Measurements from ENCODE around the gene SAMD8. TPM values are rescaled to one million over a fixed set of nuclear protein-coding genes. Genes with fewer than 3 reads are reported as not detected.

The SAMD8 gene
- total RNA-seq, 1 donor from 2014 or later = 26.4 TPM

DNA sequence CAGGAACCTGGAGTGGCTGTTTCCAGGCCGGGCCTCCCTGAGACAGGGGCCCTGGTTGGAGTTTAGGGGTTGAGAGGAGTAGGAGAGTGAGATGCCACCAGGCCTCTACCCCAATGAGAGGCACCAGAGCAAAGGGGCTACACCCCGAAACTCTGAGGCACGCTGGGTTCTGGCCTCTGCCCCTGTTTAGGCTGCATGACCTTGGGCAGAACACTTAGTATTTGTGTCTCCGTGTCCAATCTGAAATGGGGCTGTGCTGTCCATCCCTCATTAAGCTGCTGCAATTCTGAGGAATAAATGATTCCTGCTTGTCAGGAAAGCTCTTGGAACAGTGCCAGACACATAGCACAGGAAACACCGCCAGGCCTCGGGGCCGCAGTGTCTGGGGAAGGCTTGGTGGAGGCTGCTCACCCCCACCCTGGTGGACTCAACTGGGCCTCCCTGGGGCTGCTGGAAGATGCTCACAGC is 40.5 kb upstream of the SAMD8 start:
- no peaks in the 10 kb centered on the region for H3K4me1 Mint-ChIP-seq (ENCODE audit: unreplicated experiment)

DNA sequence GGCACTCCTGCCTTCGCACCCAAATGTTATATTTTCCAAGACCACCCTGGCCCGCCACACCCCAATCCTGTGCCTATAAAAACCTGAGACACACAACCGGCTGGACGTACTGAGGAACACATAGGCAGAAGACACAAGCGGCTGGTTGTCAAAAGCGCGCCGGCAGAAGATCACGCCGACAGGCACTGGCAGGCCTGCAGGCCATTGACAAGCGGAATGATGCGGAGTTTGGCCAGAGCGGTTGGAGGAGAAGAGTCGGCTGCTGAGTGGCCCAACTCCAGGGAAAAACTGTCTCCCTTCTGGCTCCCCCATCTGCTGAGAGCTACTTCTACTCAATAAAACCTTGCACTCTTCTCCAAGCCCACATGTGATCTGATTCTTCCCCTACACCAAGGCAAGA is 39.7 kb upstream of the SAMD8 start:
- H3K27ac Mint-ChIP-seq (ENCODE audit: unreplicated experiment) = no peak overlapping the region

More for the DNA sequence above, 40.5 kb upstream of the SAMD8 start:
- Mint-ChIP-seq H3K9me3 (ENCODE audit: unreplicated experiment) (no peaks in the 10 kb centered on the region), H3K36me3 (ENCODE audit: unreplicated experiment) (no peaks in the 10 kb centered on the region), H3K27ac (ENCODE audit: unreplicated experiment) (no peak overlapping the region), H3K4me3 (ENCODE audit: unreplicated experiment) (no peak overlapping the region), H3K27me3 (ENCODE audit: unreplicated experiment) (no peaks in the 10 kb centered on the region)
- DNase-seq (ENCODE audit: extremely low spot score, unreplicated experiment) = no peak
- TF ChIP-seq, protein P1, sequence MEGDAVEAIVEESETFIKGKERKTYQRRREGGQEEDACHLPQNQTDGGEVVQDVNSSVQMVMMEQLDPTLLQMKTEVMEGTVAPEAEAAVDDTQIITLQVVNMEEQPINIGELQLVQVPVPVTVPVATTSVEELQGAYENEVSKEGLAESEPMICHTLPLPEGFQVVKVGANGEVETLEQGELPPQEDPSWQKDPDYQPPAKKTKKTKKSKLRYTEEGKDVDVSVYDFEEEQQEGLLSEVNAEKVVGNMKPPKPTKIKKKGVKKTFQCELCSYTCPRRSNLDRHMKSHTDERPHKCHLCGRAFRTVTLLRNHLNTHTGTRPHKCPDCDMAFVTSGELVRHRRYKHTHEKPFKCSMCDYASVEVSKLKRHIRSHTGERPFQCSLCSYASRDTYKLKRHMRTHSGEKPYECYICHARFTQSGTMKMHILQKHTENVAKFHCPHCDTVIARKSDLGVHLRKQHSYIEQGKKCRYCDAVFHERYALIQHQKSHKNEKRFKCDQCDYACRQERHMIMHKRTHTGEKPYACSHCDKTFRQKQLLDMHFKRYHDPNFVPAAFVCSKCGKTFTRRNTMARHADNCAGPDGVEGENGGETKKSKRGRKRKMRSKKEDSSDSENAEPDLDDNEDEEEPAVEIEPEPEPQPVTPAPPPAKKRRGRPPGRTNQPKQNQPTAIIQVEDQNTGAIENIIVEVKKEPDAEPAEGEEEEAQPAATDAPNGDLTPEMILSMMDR (IDR thresholded peaks at IDR 0.05) = no peak

DNA sequence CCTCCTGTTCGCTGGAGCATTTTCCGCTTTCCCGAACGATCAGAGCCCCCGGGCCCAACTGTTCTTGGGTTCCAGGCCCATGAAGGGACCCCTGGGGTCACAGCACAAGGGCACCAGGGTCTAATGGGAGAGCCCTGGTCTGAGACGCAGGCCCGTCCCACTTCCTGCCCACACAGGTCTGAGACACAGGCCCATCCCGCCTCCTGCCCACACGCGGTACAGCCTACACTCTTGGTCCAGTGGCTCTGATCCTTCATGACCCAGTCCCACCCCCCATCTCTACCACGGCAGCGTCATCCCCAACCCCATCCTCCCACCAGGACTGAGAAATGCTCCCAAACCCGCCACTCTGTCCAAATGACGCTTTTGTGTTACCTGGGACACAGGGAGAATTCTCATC is 38.7 kb upstream of the SAMD8 start:
- TF ChIP-seq, protein P1 (IDR thresholded peaks at IDR 0.05) = no peak
- Mint-ChIP-seq H3K27ac (ENCODE audit: unreplicated experiment) (no peak overlapping the region), H3K36me3 (ENCODE audit: unreplicated experiment) (no peaks in the 10 kb centered on the region), H3K9me3 (ENCODE audit: unreplicated experiment) (no peaks in the 10 kb centered on the region), H3K4me1 (ENCODE audit: unreplicated experiment) (no peaks in the 10 kb centered on the region), H3K27me3 (ENCODE audit: unreplicated experiment) (no peaks in the 10 kb centered on the region), H3K4me3 (ENCODE audit: unreplicated experiment) (no peak overlapping the region)
- no peak for DNase-seq (ENCODE audit: extremely low spot score, unreplicated experiment)

More for the DNA sequence above, 39.7 kb upstream of the SAMD8 start:
- DNase-seq (ENCODE audit: extremely low spot score, unreplicated experiment) = no peak
- Mint-ChIP-seq H3K4me1 (ENCODE audit: unreplicated experiment) (no peaks in the 10 kb centered on the region), H3K27me3 (ENCODE audit: unreplicated experiment) (no peaks in the 10 kb centered on the region), H3K4me3 (ENCODE audit: unreplicated experiment) (no peak overlapping the region), H3K36me3 (ENCODE audit: unreplicated experiment) (no peaks in the 10 kb centered on the region), H3K9me3 (ENCODE audit: unreplicated experiment) (no peaks in the 10 kb centered on the region)
- TF ChIP-seq, protein P1 (IDR thresholded peaks at IDR 0.05) = no peak

DNA sequence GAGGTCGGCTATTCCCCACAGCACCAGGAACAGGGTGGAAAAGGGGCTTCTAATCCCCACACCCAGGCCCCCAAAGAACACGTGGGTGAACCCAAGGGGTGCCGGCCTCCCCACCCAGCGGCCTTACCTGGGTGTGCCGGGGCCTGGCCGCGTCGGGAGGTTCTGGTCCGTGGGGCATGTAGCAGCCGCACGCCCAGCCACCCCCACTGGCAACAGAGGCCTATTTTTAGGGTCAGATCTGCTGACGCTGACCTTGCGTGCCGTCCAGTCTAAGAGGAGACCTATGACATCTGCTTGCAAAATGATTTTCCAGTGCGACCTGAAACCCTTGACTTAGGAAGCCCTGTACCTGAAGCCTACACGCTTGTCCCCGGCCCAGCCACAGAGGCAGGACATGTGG is 38.0 kb upstream of the SAMD8 start:
- Mint-ChIP-seq H3K27ac (ENCODE audit: unreplicated experiment) (no peak overlapping the region), H3K4me1 (ENCODE audit: unreplicated experiment) (no peaks in the 10 kb centered on the region), H3K9me3 (ENCODE audit: unreplicated experiment) (no peaks in the 10 kb centered on the region), H3K36me3 (ENCODE audit: unreplicated experiment) (no peaks in the 10 kb centered on the region), H3K4me3 (ENCODE audit: unreplicated experiment) (no peak overlapping the region), H3K27me3 (ENCODE audit: unreplicated experiment) (no peaks in the 10 kb centered on the region)
- DNase-seq (ENCODE audit: extremely low spot score, unreplicated experiment) = no peak
- TF ChIP-seq, protein P1 (IDR thresholded peaks at IDR 0.05) = no peak

DNA sequence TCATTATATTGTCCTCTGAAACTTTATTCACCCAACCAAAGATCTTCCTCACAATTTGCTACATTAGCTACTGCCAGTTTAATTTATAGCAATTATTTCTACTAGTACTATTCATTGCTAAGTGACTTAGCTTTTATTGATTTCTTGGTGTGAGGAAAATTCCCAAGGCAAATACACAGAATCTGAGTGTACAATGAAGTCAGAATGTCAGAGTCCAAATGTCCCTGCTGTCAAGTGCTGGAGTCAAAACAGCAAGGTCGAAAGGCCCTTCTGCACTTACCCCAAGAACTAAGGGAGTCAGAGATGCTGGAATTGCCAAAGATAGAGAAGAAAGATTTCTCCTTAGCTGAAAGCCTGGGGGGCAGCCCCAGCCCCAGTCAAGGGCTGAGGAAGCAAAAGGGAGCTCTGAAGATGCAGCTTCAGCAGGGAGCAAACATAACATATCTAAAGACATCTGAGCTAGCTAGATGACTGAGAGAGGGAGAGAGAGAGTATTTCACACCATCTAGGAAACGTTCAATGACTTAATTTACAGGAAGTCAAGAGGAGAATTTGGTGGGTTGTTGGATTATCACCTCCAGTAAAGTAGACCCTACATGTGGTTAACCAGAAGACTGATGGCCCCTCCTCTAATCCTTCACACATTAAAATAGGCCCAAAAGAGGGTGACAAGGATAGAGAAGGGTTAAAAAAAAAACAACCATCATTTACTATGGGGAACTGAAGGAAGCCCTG is 36.6 kb upstream of the SAMD8 start:
- TF ChIP-seq, protein P1 (IDR thresholded peaks at IDR 0.05) = no peak
- H3K36me3 Mint-ChIP-seq (ENCODE audit: unreplicated experiment) = no peaks in the 10 kb centered on the region
- H3K9me3 Mint-ChIP-seq (ENCODE audit: unreplicated experiment) = no peaks in the 10 kb centered on the region
- H3K27ac Mint-ChIP-seq (ENCODE audit: unreplicated experiment) = no peak overlapping the region
- DNase-seq (ENCODE audit: extremely low spot score, unreplicated experiment) = no peak
- H3K4me1 Mint-ChIP-seq (ENCODE audit: unreplicated experiment) = peaks cover 5% of the 10 kb centered on the region
- H3K4me3 Mint-ChIP-seq (ENCODE audit: unreplicated experiment) = no peak overlapping the region
- no peaks in the 10 kb centered on the region for H3K27me3 Mint-ChIP-seq (ENCODE audit: unreplicated experiment)
